ENCODE data around the gene CD22. TPM values are rescaled to one million over a fixed set of nuclear protein-coding genes. Genes with fewer than 3 reads are reported as not detected.

CD22 gene
- total and polyA plus RNA-seq, 7 donors = 0.69 to 107 (median 3.2) TPM

DNA sequence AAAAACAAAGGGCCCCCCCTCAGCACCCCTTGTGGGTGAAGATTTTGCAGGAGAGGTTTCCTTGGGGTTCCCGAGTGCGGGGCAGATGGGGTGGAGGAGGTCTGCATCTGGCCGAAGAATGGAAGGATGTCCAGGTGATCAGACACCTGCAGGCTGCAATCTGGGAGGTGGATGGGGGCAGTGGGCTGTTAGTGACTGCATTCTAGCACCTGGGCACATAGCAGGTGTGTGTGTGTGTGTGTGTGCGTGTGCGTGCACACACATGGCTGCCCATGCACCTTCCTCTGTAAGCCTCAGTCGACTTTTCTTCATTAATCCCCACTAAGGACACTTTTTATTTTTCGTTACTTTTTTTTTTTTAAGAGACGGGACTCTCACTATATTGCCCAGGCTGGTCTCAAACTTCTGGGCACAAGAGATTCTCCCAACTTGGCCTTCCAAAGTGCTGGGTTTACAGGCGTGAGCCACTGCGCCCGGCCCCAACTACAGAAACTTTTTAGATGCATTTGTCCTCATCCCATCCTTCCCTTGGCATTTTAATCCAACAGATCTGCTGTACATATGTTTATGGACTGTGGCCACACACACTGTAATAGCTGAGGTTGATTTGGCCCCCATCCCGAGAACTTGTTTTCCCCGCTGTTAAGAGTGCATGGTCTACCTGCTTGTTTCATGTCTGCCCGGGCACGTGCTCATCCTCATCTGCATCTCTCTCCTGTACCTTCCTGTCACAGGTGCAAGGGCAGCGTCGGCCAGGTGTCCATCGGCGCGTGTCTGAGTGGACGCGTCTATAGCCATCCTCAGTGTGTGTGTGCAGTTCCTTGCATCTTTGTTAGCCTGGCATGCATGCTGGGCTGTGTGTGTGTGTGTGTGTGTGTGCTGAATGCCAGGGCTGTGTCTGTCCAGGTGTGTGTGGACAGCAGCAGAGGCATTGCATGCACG is 36.3 kb upstream of the CD22 start:
- intact Hi-C loops (cut with DNase I) = no loop called here
- no peak overlapping the region for H3K27ac ChIP-seq
- 78 to 81% methylated on average over 23 of the region's 23 CpGs for WGBS, 2 donors
- no peaks in the 10 kb centered on the region for H3K9me3 ChIP-seq
- TF ChIP-seq POLR2A (IDR thresholded peaks at IDR 0.05) (no peak), POLR2AphosphoS5 (IDR thresholded peaks at IDR 0.05) (no peak), EP300 (IDR thresholded peaks at IDR 0.05) (no peak)
- TF ChIP-seq, protein P1, sequence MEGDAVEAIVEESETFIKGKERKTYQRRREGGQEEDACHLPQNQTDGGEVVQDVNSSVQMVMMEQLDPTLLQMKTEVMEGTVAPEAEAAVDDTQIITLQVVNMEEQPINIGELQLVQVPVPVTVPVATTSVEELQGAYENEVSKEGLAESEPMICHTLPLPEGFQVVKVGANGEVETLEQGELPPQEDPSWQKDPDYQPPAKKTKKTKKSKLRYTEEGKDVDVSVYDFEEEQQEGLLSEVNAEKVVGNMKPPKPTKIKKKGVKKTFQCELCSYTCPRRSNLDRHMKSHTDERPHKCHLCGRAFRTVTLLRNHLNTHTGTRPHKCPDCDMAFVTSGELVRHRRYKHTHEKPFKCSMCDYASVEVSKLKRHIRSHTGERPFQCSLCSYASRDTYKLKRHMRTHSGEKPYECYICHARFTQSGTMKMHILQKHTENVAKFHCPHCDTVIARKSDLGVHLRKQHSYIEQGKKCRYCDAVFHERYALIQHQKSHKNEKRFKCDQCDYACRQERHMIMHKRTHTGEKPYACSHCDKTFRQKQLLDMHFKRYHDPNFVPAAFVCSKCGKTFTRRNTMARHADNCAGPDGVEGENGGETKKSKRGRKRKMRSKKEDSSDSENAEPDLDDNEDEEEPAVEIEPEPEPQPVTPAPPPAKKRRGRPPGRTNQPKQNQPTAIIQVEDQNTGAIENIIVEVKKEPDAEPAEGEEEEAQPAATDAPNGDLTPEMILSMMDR (IDR thresholded peaks at IDR 0.05) = no peak
- H3K27me3 ChIP-seq = peaks cover 0 to 58% (median 12%) of the 10 kb centered on the region in 3 donors
- no peaks in the 10 kb centered on the region for H3K36me3 ChIP-seq
- DNase-seq = no peak
- H3K4me3 ChIP-seq = no peak overlapping the region
- no peaks in the 10 kb centered on the region for H3K4me1 ChIP-seq

DNA sequence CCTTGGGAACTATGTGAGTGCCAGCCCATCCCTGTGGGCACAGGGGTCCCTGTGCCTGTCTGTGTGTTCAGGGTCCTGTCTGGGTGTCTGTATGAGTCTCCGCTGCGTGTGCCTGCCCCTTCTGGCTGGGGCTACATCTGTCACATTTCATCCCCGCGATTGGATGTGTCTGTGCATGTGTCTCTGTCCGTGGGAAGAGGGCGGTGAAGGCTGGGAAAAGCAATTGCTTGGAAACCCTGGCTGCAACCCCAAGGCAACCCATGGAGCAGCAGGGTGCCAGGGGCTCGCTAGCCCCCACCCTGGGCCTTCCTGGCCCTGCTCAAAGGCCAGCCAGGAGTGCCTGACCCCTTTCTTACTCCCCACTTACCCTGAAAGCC is 35.6 kb upstream of the CD22 start:
- DNase-seq = no peak
- no peak overlapping the region for H3K27ac ChIP-seq

DNA sequence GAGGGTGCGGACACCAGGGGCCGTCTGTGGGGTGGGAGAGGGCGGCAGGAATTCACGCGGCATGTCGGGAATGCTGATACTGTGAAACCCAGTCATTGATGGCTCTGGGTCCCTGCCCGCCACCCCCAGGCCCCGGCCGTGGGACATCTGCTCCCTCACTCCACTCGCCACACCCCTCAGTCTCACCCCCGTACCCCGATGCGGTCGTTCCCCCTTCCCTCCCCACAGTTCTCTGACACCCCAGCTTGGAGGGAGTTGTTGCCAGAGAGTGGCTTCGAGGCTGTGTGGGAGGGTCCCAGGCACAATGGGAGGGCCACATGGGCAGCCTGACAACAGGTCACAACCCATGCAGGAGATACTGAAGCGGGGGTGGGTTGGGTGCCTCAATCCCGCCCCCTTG is 35.2 kb upstream of the CD22 start:
- H3K36me3 ChIP-seq = no peaks in the 10 kb centered on the region
- no peak for DNase-seq
- no peaks in the 10 kb centered on the region for H3K4me1 ChIP-seq
- no peak overlapping the region for H3K27ac ChIP-seq
- WGBS, 2 donors = 66% methylated on average over 17 of the region's 17 CpGs
- TF ChIP-seq POLR2AphosphoS5 (IDR thresholded peaks at IDR 0.05) (no peak), POLR2A (IDR thresholded peaks at IDR 0.05) (no peak), EP300 (IDR thresholded peaks at IDR 0.05) (no peak)
- TF ChIP-seq, protein P1 (IDR thresholded peaks at IDR 0.05) = no peak
- H3K9me3 ChIP-seq = no peaks in the 10 kb centered on the region
- H3K4me3 ChIP-seq = no peak overlapping the region
- H3K27me3 ChIP-seq = peaks cover 0 to 64% (median 12%) of the 10 kb centered on the region in 3 donors
- intact Hi-C loops (cut with DNase I) = no loop called here

More for the DNA sequence above, 35.6 kb upstream of the CD22 start:
- H3K27me3 ChIP-seq = peaks cover 0 to 64% (median 12%) of the 10 kb centered on the region in 3 donors
- no peaks in the 10 kb centered on the region for H3K4me1 ChIP-seq
- H3K9me3 ChIP-seq = no peaks in the 10 kb centered on the region
- H3K4me3 ChIP-seq = no peak overlapping the region
- intact Hi-C loops (cut with DNase I) = no loop called here
- TF ChIP-seq POLR2AphosphoS5 (IDR thresholded peaks at IDR 0.05) = no peak
- TF ChIP-seq, protein P1 (IDR thresholded peaks at IDR 0.05) = no peak
- no peak for TF ChIP-seq POLR2A (IDR thresholded peaks at IDR 0.05)
- no peak for TF ChIP-seq EP300 (IDR thresholded peaks at IDR 0.05)
- 64 to 65% methylated on average over 7 of the region's 7 CpGs for WGBS, 2 donors
- H3K36me3 ChIP-seq = no peaks in the 10 kb centered on the region

DNA sequence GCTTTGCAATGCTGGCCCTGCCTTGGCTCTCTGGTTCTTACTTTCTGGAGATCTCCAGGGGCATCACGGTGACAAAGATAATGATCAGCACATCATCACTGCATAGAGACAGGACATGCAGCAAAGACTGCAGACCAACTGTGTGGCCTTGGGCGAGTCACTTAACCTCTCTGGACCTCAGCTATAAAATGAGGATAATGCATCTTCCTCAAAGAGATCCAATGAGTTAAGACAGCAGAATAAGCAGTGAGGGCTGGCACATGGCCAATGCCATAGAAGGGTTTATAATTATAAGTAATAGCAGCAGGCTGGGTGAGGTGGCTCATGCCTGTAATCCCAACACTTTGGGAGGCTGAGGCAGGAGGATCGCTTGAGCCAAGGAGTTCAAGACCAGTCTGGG is 34.7 kb upstream of the CD22 start:
- no peak for TF ChIP-seq POLR2A (IDR thresholded peaks at IDR 0.05)
- TF ChIP-seq EP300 (IDR thresholded peaks at IDR 0.05) = no peak
- TF ChIP-seq, protein P1 (IDR thresholded peaks at IDR 0.05) = no peak
- TF ChIP-seq POLR2AphosphoS5 (IDR thresholded peaks at IDR 0.05) = no peak
- no peak overlapping the region for H3K4me3 ChIP-seq
- 46 to 69% methylated on average over 3 of the region's 3 CpGs for WGBS, 2 donors

More for the DNA sequence above, 34.7 kb upstream of the CD22 start:
- Histone ChIP-seq H3K9me3 (no peaks in the 10 kb centered on the region), H3K27ac (no peak overlapping the region), H3K27me3 (peaks cover 0 to 68% (median 17%) of the 10 kb centered on the region in 3 donors), H3K36me3 (no peaks in the 10 kb centered on the region), H3K4me1 (no peaks in the 10 kb centered on the region)
- DNase-seq = no peak
- intact Hi-C loops (cut with DNase I) = no loop called here

Data from sigmoid colon (tissue), 7 donors.